ENCODE measurements around the gene TBC1D9B.

The TBC1D9B gene

DNA sequence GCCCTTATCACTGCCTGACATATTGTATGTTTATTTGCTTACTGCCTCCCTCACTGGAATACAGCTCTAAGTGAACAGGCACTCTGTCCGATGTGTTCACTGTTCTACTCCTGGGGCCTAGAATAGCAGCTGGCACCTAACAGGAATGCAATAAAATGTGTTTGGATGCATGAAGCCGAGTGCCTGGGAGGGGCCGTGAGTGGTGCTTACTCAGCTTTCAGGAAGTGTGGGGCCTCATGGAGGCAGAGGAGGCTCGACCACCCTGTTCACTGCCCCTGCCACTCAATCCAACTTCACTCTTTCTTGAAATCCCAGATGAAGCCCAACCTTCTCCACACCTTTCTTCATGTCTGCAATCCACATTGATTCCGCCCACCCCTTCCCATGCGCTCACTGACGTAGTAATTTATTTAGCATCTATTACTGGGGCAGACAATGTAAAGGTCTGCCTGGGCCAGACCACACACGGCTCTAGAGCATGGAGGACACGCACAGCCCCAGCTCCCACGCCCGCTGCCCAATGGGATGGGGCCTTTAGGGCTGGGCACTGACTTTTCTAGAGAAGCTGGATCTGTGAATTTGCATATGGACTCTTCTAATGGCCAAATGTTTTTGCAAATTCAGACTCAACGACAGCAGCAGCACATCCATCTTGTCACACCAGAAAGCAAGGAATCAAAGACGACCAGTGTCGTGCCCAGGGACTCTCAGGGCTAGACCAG lies 21.3 kb downstream of the TBC1D9B start:
- Histone ChIP-seq H3K9me2 (replicated peaks; ENCODE audit: control insufficient read depth, low read length) (no peaks in the 10 kb centered on the region), H3F3A (ENCODE audit: control insufficient read depth, insufficient read depth) (no peaks in the 10 kb centered on the region), H3K27me3 (ENCODE audit: control insufficient read depth, low read length) (no peaks in the 10 kb centered on the region), H3K4me2 (ENCODE audit: low read length) (no peak overlapping the region), H3K27ac (ENCODE audit: low read depth, low read length) (no peak overlapping the region), H3K79me2 (ENCODE audit: control insufficient read depth, low read length) (no peaks in the 10 kb centered on the region), H3K4me3 (ENCODE audit: low read length) (no peak overlapping the region), H3K4me1 (ENCODE audit: control insufficient read depth, low read length) (no peaks in the 10 kb centered on the region), H3K36me3 (ENCODE audit: control insufficient read depth, low read length) (peaks cover 86% of the 10 kb centered on the region), H4K20me1 (ENCODE audit: control insufficient read depth, insufficient read depth, low read depth, low read length) (no peaks in the 10 kb centered on the region), H3K9me3 (ENCODE audit: control insufficient read depth, insufficient read depth, low read length) (peaks cover 19% of the 10 kb centered on the region)
- TF ChIP-seq, protein P1, sequence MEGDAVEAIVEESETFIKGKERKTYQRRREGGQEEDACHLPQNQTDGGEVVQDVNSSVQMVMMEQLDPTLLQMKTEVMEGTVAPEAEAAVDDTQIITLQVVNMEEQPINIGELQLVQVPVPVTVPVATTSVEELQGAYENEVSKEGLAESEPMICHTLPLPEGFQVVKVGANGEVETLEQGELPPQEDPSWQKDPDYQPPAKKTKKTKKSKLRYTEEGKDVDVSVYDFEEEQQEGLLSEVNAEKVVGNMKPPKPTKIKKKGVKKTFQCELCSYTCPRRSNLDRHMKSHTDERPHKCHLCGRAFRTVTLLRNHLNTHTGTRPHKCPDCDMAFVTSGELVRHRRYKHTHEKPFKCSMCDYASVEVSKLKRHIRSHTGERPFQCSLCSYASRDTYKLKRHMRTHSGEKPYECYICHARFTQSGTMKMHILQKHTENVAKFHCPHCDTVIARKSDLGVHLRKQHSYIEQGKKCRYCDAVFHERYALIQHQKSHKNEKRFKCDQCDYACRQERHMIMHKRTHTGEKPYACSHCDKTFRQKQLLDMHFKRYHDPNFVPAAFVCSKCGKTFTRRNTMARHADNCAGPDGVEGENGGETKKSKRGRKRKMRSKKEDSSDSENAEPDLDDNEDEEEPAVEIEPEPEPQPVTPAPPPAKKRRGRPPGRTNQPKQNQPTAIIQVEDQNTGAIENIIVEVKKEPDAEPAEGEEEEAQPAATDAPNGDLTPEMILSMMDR (IDR thresholded peaks at IDR 0.05; ENCODE audit: low read depth, low read length, poor library complexity, severe bottlenecking) = no peak
- no peak for TF ChIP-seq EZH2phosphoT487 (IDR thresholded peaks at IDR 0.05; ENCODE audit: borderline replicate concordance, low read length)

DNA sequence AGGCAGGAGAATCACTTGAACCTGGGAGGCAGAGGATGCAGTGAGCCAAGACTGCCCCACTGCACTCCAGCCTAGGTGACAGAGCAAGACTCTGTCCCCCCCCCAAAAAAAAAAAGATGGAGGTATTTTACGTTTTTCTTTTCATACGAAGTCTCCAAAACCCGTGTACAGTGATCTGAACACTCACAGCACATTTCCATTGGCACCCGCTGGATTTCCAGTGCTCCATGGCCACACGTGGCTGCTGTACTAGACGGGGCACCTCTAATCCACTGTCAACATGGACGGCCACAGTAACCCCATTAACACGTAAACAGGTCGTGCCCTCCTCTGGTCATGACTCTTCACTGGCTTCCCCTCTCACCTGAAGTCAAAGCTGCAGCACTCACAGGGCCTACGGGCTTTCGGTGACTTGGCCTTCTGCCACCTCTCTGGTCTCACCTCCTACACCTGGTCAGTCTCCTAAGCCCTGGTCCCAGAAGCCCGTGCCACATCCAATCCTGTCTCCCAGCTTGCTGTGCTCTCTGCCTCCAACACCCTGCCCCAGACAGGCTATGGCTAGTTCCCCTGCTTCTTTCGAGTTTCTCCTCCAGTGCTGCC lies 22.1 kb downstream of the TBC1D9B start:
- no peak overlapping the region for H3K4me3 ChIP-seq (ENCODE audit: low read length)
- H3K4me2 ChIP-seq (ENCODE audit: low read length) = no peak overlapping the region
- H3K79me2 ChIP-seq (ENCODE audit: control insufficient read depth, low read length) = no peaks in the 10 kb centered on the region
- H3K36me3 ChIP-seq (ENCODE audit: control insufficient read depth, low read length) = peaks cover 78% of the 10 kb centered on the region
- no peaks in the 10 kb centered on the region for H3K27me3 ChIP-seq (ENCODE audit: control insufficient read depth, low read length)
- H3K9me3 ChIP-seq (ENCODE audit: control insufficient read depth, insufficient read depth, low read length) = peaks cover 19% of the 10 kb centered on the region
- TF ChIP-seq EZH2phosphoT487 (IDR thresholded peaks at IDR 0.05; ENCODE audit: borderline replicate concordance, low read length) = no peak
- TF ChIP-seq, protein P1 (IDR thresholded peaks at IDR 0.05; ENCODE audit: low read depth, low read length, poor library complexity, severe bottlenecking) = no peak
- H3K4me1 ChIP-seq (ENCODE audit: control insufficient read depth, low read length) = no peaks in the 10 kb centered on the region
- no peak overlapping the region for H3K27ac ChIP-seq (ENCODE audit: low read depth, low read length)
- H4K20me1 ChIP-seq (ENCODE audit: control insufficient read depth, insufficient read depth, low read depth, low read length) = no peaks in the 10 kb centered on the region
- H3K9me2 ChIP-seq (replicated peaks; ENCODE audit: control insufficient read depth, low read length) = no peaks in the 10 kb centered on the region
- no peaks in the 10 kb centered on the region for H3F3A ChIP-seq (ENCODE audit: control insufficient read depth, insufficient read depth)

DNA sequence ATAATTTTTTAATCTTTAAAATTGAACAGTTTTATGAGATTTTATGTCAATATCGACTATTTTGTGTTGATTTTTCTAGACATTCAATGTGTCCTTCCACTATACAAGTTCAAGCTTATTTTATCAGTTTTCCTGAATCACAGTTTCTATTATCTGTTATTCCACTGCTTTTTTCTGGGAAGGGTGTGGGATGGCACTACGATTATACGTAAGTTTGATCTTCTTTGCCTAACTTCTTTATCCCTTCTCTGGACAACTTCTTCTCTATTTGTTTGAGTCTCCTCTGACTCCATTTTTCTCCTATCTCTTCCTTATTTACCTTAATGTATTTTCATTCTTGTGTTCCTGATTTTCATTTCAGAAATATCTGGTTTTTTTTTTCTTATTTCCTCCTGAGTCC lies 24.5 kb downstream of the TBC1D9B start:
- Histone ChIP-seq H3K27ac (ENCODE audit: low read depth, low read length) (no peak overlapping the region), H3F3A (ENCODE audit: control insufficient read depth, insufficient read depth) (no peaks in the 10 kb centered on the region), H3K9me3 (ENCODE audit: control insufficient read depth, insufficient read depth, low read length) (peaks cover 19% of the 10 kb centered on the region), H3K9me2 (replicated peaks; ENCODE audit: control insufficient read depth, low read length) (no peaks in the 10 kb centered on the region), H3K4me1 (ENCODE audit: control insufficient read depth, low read length) (no peaks in the 10 kb centered on the region), H3K4me3 (ENCODE audit: low read length) (no peak overlapping the region), H3K27me3 (ENCODE audit: control insufficient read depth, low read length) (no peaks in the 10 kb centered on the region), H3K36me3 (ENCODE audit: control insufficient read depth, low read length) (peaks cover 71% of the 10 kb centered on the region), H3K79me2 (ENCODE audit: control insufficient read depth, low read length) (no peaks in the 10 kb centered on the region), H3K4me2 (ENCODE audit: low read length) (no peak overlapping the region), H4K20me1 (ENCODE audit: control insufficient read depth, insufficient read depth, low read depth, low read length) (no peaks in the 10 kb centered on the region)
- TF ChIP-seq, protein P1 (IDR thresholded peaks at IDR 0.05; ENCODE audit: low read depth, low read length, poor library complexity, severe bottlenecking) = no peak
- no peak for TF ChIP-seq EZH2phosphoT487 (IDR thresholded peaks at IDR 0.05; ENCODE audit: borderline replicate concordance, low read length)

Measured in DOHH2 (cell line).